Loucy (cell line): ENCODE results near the gene TRMO.
A peak's percentile ranks its signal among the peaks of the same experiment; 100 is the strongest.

Experiments used
- H2AFZ ChIP-seq: fragments of 200-600 bp; sonication (generic); 2 replicates; pipeline ENCODE4 v1.6.0; 2016; ENCODE audit warnings: antibody characterized with exemption, mild to moderate bottlenecking, low read length, moderate library complexity
- H3F3A ChIP-seq: fragments of 200-600 bp; 2 replicates; pipeline ENCODE4 v1.6.0; 2016; ENCODE audit warnings: antibody characterized with exemption, low read depth, mild to moderate bottlenecking
- H3K27me3 ChIP-seq: fragments of 200-600 bp; sonication (generic); 2 replicates; pipeline ENCODE4 v1.6.1; 2014; ENCODE audit warnings: low read length, mild to moderate bottlenecking; ENCODE audit not compliant: insufficient read depth, poor library complexity, severe bottlenecking
- H3K36me3 ChIP-seq: fragments of 200-600 bp; sonication (generic); 2 replicates; pipeline ENCODE4 v1.6.1; 2016; ENCODE audit warnings: low read length; ENCODE audit not compliant: insufficient read depth
- H3K4me1 ChIP-seq: fragments of 200-600 bp; sonication (generic); 2 replicates; pipeline ENCODE4 v1.5.1; 2014; ENCODE audit warnings: low read length, mild to moderate bottlenecking; ENCODE audit not compliant: insufficient read depth, poor library complexity, severe bottlenecking
- H3K4me2 ChIP-seq: fragments of 200-600 bp; sonication (generic); 2 replicates; pipeline ENCODE4 v1.6.0; 2014; ENCODE audit warnings: antibody characterized with exemption, low read length, low read depth, mild to moderate bottlenecking; ENCODE audit not compliant: poor library complexity, severe bottlenecking
- H3K4me3 ChIP-seq: fragments of 200-600 bp; sonication (generic); 2 replicates; pipeline ENCODE4 v1.5.1; 2014; ENCODE audit warnings: low read length, mild to moderate bottlenecking, mixed read lengths; ENCODE audit not compliant: poor library complexity, severe bottlenecking
- H3K79me2 ChIP-seq: fragments of 200-600 bp; sonication (generic); 2 replicates; pipeline ENCODE4 v1.6.1; 2014; ENCODE audit warnings: low read length; ENCODE audit not compliant: insufficient read depth
- H3K9ac ChIP-seq: fragments of 200-600 bp; sonication (generic); 2 replicates; pipeline ENCODE4 v1.6.0; 2014; ENCODE audit warnings: mild to moderate bottlenecking, low read depth, low read length, moderate library complexity; ENCODE audit not compliant: poor library complexity, severe bottlenecking
- H3K9me2 ChIP-seq: fragments of 200-600 bp; sonication (generic); replicated peaks from 2 replicates; pipeline ENCODE4 v1.6.1; 2016; ENCODE audit warnings: low read depth, low read length, mixed read lengths
- H3K9me3 ChIP-seq: fragments of 200-600 bp; sonication (generic); 2 replicates; pipeline ENCODE4 v1.6.1; 2014; ENCODE audit warnings: mild to moderate bottlenecking, antibody characterized with exemption, low read length, low read depth; ENCODE audit not compliant: insufficient read depth
- H4K20me1 ChIP-seq: fragments of 200-600 bp; sonication (generic); 2 replicates; pipeline ENCODE4 v1.6.0; 2014; ENCODE audit warnings: antibody characterized with exemption, low read length, mild to moderate bottlenecking; ENCODE audit not compliant: insufficient read depth, poor library complexity, severe bottlenecking
- EZH2phosphoT487 ChIP-seq: fragments of 200-600 bp; IDR thresholded peaks from 2 replicates; pipeline ENCODE4 v1.6.1; 2018; ENCODE audit warnings: antibody characterized with exemption, mild to moderate bottlenecking, moderate library complexity, borderline replicate concordance
- TF ChIP-seq, protein P1 (sequence below): fragments of 200-600 bp; sonication (generic); conservative IDR thresholded peaks from 2 replicates; pipeline ENCODE4 v1.5.1; 2014; ENCODE audit warnings: mild to moderate bottlenecking, antibody characterized with exemption, low read length

TRMO gene

DNA sequence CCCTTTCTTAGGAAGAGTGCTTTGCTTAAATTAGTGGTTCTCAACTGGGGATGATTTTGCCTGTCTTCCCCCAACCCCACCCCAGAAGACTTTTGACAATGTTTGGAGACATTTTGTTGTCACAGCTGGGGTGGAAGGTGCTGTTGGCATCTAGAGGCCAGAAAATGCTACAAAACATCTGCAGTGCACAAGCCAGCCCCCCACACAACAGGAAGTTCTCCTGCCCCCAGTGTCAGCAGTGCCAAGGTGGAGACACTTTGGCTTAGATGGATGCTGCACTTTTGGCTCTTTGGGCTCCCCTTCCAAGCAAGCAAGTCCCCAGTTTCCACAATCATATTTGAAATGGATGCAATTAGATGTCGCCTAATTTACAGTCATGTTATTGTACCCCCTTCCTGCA, 13.0 kb upstream of the TRMO start:
- peaks cover 23% of the 10 kb centered on the region for H3F3A ChIP-seq
- H3K9ac ChIP-seq, result peak overlapping the region; percentile 87
- peaks cover 90% of the 10 kb centered on the region for H3K4me1 ChIP-seq
- H3K79me2 ChIP-seq, result peaks cover 67% of the 10 kb centered on the region
- H3K36me3 ChIP-seq, result peaks cover 6% of the 10 kb centered on the region; the same call in 1 of the 2 replicates
- no peak for TF ChIP-seq EZH2phosphoT487
- TF ChIP-seq, protein P1, sequence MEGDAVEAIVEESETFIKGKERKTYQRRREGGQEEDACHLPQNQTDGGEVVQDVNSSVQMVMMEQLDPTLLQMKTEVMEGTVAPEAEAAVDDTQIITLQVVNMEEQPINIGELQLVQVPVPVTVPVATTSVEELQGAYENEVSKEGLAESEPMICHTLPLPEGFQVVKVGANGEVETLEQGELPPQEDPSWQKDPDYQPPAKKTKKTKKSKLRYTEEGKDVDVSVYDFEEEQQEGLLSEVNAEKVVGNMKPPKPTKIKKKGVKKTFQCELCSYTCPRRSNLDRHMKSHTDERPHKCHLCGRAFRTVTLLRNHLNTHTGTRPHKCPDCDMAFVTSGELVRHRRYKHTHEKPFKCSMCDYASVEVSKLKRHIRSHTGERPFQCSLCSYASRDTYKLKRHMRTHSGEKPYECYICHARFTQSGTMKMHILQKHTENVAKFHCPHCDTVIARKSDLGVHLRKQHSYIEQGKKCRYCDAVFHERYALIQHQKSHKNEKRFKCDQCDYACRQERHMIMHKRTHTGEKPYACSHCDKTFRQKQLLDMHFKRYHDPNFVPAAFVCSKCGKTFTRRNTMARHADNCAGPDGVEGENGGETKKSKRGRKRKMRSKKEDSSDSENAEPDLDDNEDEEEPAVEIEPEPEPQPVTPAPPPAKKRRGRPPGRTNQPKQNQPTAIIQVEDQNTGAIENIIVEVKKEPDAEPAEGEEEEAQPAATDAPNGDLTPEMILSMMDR, result no peak
- H3K4me2 ChIP-seq, result peak overlapping the region; percentile 96
- H2AFZ ChIP-seq, result no peak overlapping the region
- peak overlapping the region; percentile 76 for H3K4me3 ChIP-seq
- no peaks in the 10 kb centered on the region for H3K9me2 ChIP-seq
- peaks cover 3% of the 10 kb centered on the region for H4K20me1 ChIP-seq
- H3K9me3 ChIP-seq, result no peaks in the 10 kb centered on the region
- H3K27me3 ChIP-seq, result no peaks in the 10 kb centered on the region

DNA sequence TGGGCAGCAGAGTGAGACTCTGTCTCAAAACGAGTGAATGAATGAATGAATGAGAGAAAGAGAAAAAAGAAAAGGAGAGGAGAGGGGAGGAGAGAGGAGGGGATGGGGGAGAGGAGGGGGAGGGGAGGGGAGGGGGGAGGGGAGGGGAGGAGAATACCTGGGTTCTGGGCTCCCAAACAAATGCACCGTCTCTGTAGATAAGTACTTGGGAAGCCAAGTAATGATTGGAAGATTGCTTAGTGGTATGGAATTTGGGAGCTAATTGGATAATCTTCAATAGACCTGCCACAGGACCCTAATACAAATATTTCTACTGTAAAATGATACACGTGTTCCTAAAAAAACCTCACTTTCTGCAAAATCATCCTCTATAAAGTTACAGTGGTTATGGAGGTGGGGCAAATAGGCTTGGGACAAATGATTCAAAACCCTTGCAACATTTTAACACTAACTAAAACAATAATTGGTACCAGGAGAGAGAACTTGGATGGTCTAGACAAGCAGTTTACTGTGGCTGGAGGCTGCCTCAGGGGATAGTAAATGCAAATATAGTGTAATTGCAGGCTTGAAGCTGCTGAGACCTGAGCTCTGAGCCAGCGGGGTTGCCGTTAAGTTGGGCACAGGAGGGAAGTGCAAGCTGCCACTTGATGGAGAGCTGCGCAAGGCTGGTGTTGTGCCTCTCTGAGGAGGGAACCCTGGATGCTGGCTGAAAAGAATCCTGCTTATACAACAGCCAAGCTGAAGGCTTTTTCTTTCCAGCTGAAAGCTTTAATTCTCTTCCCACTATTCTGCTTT, 12.2 kb upstream of the TRMO start:
- peak overlapping the region; percentile 96 for H3K4me2 ChIP-seq
- no peak overlapping the region for H2AFZ ChIP-seq
- peaks cover 90% of the 10 kb centered on the region for H3K4me1 ChIP-seq

DNA sequence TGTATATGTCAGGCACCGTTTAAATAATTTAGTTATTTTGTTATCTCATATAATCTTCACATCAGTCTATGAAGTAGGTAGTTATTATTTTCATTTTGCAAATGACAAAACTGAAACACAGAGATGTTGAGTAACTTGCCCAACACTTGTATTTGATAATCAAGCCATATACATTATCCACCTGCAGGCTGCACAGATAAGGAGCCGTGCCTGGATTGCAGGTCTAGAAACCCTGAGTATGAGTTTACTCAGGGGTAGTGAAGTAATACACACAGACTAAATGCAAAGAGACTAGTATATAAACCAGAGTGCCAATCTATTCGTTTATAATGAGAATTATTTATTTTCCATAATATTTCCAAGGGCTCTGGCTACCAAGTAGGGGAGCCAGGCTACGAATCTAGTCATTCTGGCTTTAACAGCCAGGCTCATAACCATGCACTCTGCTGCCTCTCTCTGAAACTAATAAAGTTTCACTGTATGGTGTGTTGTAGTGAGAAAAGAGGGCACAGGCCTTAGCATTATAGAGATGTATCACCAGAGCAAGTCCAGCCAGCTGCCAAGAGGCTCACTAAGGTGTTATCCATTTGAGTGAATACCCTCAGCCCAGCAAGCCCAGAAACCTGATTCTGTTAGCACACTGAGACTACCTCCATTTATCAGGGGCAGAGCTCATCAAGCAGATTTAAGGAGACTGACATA, 11.1 kb upstream of the TRMO start:
- peaks cover 86% of the 10 kb centered on the region for H3K79me2 ChIP-seq
- H3K36me3 ChIP-seq, result peaks cover 20% of the 10 kb centered on the region; the same call in 1 of the 2 replicates
- H3K27me3 ChIP-seq, result no peaks in the 10 kb centered on the region
- peak overlapping the region; percentile 63 for H3K4me2 ChIP-seq
- TF ChIP-seq, protein P1, result no peak
- TF ChIP-seq EZH2phosphoT487, result no peak
- peak overlapping the region; percentile 61 for H3K4me3 ChIP-seq
- H4K20me1 ChIP-seq, result peaks cover 8% of the 10 kb centered on the region
- H3F3A ChIP-seq, result peaks cover 14% of the 10 kb centered on the region
- H3K4me1 ChIP-seq, result peaks cover 90% of the 10 kb centered on the region
- H3K9me3 ChIP-seq, result no peaks in the 10 kb centered on the region
- H3K9me2 ChIP-seq, result no peaks in the 10 kb centered on the region
- H3K9ac ChIP-seq, result peak overlapping the region; percentile 62
- no peak overlapping the region for H2AFZ ChIP-seq

More for the DNA sequence above, 12.2 kb upstream of the TRMO start:
- Histone ChIP-seq H3K27me3 (no peaks in the 10 kb centered on the region), H4K20me1 (peaks cover 3% of the 10 kb centered on the region), H3K9me3 (no peaks in the 10 kb centered on the region), H3K9me2 (no peaks in the 10 kb centered on the region), H3K9ac (peak overlapping the region; percentile 87), H3K36me3 (peaks cover 13% of the 10 kb centered on the region; the same call in 1 of the 2 replicates), H3K79me2 (peaks cover 75% of the 10 kb centered on the region), H3K4me3 (peak overlapping the region; percentile 76), H3F3A (peaks cover 23% of the 10 kb centered on the region)
- TF ChIP-seq EZH2phosphoT487, result no peak
- TF ChIP-seq, protein P1, result no peak
